ENCODE data around the gene KCNJ15. TPM values are rescaled to one million over a fixed set of nuclear protein-coding genes. Genes with fewer than 3 reads are reported as not detected.

The KCNJ15 gene
- polyA plus RNA-seq, 6 donors from 2014 or later: 0.16 TPM; not detected in 5

DNA sequence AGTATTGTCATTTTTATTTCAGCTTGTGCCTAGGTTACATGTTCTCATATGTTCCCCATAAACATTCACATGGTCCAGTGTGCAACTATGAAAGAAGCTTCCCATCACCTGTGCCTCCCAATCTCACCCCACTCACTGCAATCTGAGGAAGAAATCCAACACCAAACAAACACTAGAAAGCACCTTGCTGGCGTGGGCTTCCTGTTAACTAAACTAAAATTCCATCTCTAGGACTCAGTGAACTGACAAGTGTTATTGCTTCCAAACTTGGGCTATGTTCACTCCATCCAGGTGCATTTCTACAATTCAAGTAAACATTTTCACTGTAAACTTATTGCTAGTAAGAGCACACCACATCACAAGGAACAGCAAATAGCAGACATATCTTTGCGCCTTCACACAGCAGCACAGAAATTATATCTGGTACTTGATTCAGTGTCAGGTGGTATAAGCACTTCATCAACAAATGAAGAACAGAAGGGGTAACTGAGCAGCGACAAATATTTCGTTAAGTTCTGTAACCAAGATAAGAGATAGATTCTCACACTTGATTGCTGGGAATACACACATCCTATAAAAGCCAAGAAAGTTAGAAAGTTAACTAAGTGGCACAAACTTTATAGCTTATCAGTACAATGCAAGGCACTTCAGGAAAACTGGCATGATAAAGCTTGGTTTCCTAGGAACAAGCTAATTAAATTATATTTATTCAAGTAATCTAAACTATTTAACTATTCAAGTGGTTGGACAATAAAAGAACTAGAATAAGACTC, 8.9 kb upstream of the KCNJ15 start:
- H3K9me3 Mint-ChIP-seq: peaks cover 0 to 9% (median 0%) of the 10 kb centered on the region in 7 donors
- no peak overlapping the region for H3K27ac Mint-ChIP-seq
- DNase-seq (no peak), ATAC-seq (ENCODE audit: low read depth in 2 of 2) (no peak)
- no peaks in the 10 kb centered on the region for H3K36me3 Mint-ChIP-seq
- H3K4me1 Mint-ChIP-seq: no peaks in the 10 kb centered on the region
- H3K27me3 Mint-ChIP-seq: peaks cover 0 to 12% (median 6%) of the 10 kb centered on the region in 3 donors
- no peak overlapping the region for H3K4me3 Mint-ChIP-seq

DNA sequence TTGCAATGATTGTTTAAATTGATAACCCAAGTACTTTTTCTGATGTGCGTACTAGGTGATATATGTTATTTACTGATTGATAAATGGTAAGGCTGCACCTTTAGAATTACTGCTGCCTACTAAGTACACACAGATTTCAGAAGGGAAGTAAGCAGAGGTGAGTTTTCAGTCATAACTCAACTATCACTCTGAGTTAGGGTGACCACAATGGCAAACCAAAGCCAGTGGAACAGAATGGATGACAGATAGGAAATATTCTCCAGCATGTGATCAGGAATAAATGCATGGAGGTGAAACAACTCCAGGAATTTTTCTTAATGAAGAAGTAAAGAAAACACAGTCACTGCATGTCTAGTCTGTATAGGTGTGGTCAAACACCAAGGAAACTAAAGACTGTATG, 7.5 kb upstream of the KCNJ15 start:
- H3K27me3 Mint-ChIP-seq: peaks cover 0 to 12% (median 5%) of the 10 kb centered on the region in 3 donors
- no peak overlapping the region for H3K27ac Mint-ChIP-seq
- ATAC-seq (ENCODE audit: low read depth in 2 of 2): no peak
- no peaks in the 10 kb centered on the region for H3K36me3 Mint-ChIP-seq
- peaks cover 0 to 9% (median 0%) of the 10 kb centered on the region in 7 donors for H3K9me3 Mint-ChIP-seq
- H3K4me3 Mint-ChIP-seq: no peak overlapping the region
- H3K4me1 Mint-ChIP-seq: no peaks in the 10 kb centered on the region
- DNase-seq: no peak

DNA sequence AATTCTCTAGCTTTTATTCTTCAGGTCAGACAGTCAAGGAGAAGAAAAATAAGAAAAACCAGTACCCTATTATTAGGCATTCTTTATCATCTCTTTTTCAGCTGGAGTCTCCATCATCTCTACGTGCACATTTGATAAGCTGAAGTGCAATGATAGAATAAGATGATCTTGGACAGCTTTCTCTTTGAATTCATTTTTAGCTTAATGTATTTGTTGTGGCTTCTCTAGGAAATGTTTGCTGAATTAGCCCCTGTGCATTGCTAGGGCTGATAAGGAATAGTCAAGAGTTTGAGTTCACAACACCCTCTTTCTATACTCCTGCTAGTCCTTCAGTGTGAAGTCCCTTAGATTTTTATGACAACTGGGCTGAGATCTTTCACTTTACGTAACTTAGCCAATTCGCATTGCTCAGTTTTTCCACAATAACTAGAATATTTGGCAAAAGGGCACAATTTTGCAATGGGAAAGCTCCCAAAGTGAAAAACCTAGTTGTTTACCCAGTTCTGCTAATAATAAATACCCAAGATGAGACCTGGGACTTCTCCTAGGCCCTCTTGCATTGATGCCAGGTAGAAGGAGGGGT, 7.0 kb upstream of the KCNJ15 start:
- H3K27ac Mint-ChIP-seq: no peak overlapping the region
- DNase-seq: no peak
- H3K27me3 Mint-ChIP-seq: peaks cover 0 to 12% (median 0%) of the 10 kb centered on the region in 3 donors
- H3K4me1 Mint-ChIP-seq: no peaks in the 10 kb centered on the region
- H3K36me3 Mint-ChIP-seq: no peaks in the 10 kb centered on the region
- peaks cover 0 to 9% (median 0%) of the 10 kb centered on the region in 7 donors for H3K9me3 Mint-ChIP-seq
- peak overlapping the region in 1 of 8 donors; percentile 3 for H3K4me3 Mint-ChIP-seq
- ATAC-seq (ENCODE audit: low read depth in 2 of 2): no peak

DNA sequence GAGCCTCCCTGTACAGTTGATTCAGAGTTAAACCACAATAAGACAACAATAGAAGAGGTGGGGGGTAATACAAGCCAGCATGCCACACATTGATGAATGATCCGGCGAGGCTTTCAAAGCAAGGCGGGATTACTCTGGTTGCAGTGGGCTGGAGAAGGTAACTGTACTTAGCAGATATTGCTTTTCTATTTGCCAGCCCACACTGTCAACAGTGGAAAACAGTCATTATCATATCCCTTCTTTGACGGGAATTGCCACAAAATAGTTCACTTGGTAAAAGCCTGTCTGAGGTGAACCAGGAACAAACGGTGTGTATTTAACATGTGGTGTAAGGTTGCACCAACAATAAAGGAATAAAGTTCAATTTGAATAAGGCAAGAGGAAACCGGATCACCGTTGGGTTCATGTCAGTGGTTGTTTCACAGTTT, 5.8 kb upstream of the KCNJ15 start:
- peaks cover 0 to 12% (median 0%) of the 10 kb centered on the region in 3 donors for H3K27me3 Mint-ChIP-seq
- no peak for DNase-seq
- no peaks in the 10 kb centered on the region for H3K36me3 Mint-ChIP-seq
- no peaks in the 10 kb centered on the region for H3K4me1 Mint-ChIP-seq
- no peak for ATAC-seq (ENCODE audit: low read depth in 2 of 2)
- peaks cover 0 to 5% (median 0%) of the 10 kb centered on the region in 7 donors for H3K9me3 Mint-ChIP-seq
- H3K4me3 Mint-ChIP-seq: no peak overlapping the region
- H3K27ac Mint-ChIP-seq: no peak overlapping the region

DNA sequence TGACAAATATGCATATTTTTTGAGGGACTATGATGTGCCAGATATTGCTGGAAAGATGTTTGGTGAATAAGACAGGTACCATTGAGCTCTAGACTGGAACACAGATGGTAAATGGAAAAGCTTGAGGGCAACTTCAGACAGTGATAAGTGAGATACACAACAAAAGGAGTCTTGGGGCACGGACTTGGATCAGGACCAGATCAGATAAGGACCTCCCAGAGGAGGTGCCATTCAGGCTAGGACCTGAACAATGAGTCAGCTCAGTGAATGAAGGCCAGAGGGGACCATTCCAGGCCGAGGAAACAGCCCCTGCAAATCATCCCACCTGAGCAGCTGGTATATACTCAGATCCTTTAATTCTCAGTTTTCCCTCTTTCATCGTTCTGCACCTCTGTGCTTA, 1.8 kb upstream of the KCNJ15 start:
- Mint-ChIP-seq H3K4me3 (no peak overlapping the region), H3K9me3 (no peaks in the 10 kb centered on the region), H3K27me3 (peaks cover 0 to 14% (median 0%) of the 10 kb centered on the region in 3 donors), H3K36me3 (no peaks in the 10 kb centered on the region), H3K27ac (no peak overlapping the region), H3K4me1 (no peaks in the 10 kb centered on the region)
- DNase-seq: no peak
- no peak for ATAC-seq (ENCODE audit: low read depth in 2 of 2)

DNA sequence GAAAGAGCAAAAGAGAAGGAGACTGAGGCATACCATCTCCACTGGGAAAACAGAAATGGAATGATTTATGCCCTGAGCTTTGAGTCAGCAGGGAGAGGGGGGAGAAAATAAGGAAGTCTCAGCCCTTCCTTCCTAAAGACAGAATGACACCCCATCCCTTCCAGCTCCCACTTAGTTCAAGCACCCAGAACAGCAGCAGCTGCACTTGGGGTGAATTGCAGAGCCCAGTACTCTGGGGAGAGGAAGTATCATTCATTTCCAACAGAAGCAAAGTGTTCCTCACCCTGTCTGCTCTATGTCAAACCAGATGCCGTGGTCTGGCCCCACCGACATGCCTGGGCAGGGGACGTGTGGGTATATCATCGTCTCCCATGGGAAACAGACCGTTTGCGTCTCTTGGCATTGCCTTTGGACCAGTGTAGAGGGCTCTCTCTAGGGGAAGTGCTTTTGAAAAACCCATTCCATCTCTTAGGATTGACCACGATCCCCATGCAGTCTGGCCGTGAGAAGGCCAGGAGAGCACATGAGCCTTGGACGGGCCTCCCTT, 1.1 kb upstream of the KCNJ15 start:
- no peak for DNase-seq
- Mint-ChIP-seq H3K36me3 (no peaks in the 10 kb centered on the region), H3K4me1 (no peaks in the 10 kb centered on the region), H3K27me3 (peaks cover 0 to 14% (median 0%) of the 10 kb centered on the region in 3 donors), H3K9me3 (no peaks in the 10 kb centered on the region), H3K27ac (no peak overlapping the region), H3K4me3 (no peak overlapping the region)
- no peak for ATAC-seq (ENCODE audit: low read depth in 2 of 2)

DNA sequence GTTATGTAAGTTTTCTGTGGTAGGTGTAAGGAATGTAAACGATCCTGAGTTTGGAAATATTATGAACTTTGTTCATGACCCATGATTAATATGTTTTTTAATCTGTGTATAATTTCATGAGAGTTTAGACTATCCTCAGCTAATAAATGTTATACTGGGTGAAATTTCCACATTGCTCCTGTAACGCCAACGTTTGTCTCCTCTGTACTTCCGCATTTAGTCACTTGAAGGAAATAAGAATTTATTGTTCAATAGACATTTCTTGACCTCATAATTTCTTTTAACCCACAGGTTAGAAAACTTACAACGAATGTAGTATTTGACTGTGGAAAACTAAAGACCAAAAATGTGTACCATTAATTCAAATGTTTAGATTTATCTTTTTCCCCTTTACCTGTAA, 876 bp downstream of the KCNJ15 start:
- Mint-ChIP-seq H3K4me3 (no peak overlapping the region), H3K27me3 (peaks cover 0 to 8% (median 0%) of the 10 kb centered on the region in 3 donors), H3K4me1 (no peaks in the 10 kb centered on the region), H3K36me3 (no peaks in the 10 kb centered on the region), H3K27ac (no peak overlapping the region), H3K9me3 (no peaks in the 10 kb centered on the region)
- ATAC-seq (ENCODE audit: low read depth in 2 of 2): no peak
- no peak for DNase-seq

DNA sequence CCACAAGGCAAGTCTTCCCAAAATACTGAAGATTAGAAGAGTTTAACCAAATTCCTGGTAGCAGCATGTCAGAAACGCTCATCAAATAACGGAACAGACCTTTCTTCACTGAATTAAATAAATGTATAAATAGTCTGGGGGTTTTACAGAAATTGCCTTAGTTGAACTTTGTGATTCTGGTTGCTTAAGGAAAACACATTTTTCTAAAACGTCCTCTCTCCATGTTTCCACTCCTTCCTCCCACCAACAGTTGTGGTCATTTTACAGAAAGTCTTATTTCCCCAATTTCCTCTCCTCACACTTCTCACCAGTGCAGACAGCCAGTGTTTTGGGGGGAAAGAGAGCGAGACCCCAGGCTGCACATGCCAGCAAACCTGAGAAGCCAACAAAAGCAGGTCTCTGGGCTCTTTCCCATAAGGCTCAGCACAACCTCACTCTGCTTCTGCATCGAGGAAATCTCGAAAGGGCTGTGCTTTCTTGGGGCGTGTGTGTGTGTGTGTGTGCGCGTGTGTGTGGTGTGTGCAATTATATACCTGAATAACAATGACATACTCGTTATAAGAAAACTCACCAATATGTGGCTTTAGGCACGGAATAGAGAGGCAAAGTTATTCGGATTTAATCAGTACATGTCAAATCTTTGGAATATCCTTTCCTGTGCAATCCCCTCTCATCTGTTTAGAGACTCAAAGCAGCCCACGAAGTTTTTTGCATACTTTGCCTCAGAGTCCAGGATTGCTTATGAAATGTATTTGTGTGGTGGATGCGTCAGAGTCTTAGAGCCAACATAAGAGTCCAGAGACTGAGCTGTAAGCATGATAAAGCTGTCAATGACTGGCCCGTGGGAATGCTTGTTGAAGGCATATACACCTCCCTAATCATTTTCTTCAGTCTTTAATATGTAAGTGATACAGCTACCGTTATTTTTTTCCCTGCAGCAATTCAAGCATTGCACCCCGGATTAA, 2.0 kb downstream of the KCNJ15 start:
- Mint-ChIP-seq H3K9me3 (no peaks in the 10 kb centered on the region), H3K36me3 (no peaks in the 10 kb centered on the region), H3K27me3 (peaks cover 0 to 8% (median 0%) of the 10 kb centered on the region in 3 donors), H3K4me1 (no peaks in the 10 kb centered on the region), H3K4me3 (no peak overlapping the region), H3K27ac (no peak overlapping the region)
- DNase-seq: no peak
- no peak for ATAC-seq (ENCODE audit: low read depth in 2 of 2)

DNA sequence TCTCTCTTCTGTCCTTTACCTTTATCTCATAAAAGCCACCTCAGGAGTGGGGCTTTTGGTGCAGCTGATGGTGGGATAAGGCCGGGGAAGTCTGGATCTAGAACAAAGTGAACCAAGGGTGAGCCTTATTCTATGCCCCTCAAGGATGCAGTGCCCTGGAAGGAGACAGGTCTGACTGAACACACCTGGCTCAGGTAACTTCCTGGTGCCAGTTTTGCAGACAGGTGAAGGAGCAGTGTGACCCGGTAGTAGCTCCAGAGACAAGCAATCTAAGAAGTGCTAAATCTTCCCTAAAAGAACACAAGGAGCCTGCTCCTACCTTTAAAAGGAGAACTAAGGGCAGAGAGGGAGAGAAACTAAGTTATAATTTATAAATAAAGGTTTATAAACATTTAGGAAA, 2.9 kb downstream of the KCNJ15 start:
- no peak for DNase-seq

DNA sequence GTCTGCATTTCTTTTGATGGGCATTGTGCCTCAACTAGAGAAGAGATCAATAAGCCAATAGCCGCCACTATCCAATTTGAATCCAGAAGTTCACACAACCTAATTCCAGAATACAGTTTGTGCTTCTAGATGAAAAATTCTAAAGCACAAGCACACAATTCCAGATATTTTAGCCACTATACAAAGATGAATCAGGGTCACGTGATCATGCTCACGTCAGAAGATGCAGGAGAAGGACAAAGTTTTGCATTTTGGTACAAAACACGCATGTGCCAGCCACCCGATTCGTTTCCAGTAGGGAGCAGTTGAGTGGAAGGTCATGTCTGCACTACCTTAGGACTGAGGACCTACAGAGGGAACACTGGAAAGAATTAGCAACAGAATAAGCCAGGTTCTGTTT, 3.6 kb downstream of the KCNJ15 start:
- Mint-ChIP-seq H3K4me3 (no peak overlapping the region), H3K9me3 (no peaks in the 10 kb centered on the region)

More for the DNA sequence above, 2.9 kb downstream of the KCNJ15 start:
- Mint-ChIP-seq H3K27me3 (peaks cover 0 to 10% (median 0%) of the 10 kb centered on the region in 3 donors), H3K27ac (no peak overlapping the region), H3K36me3 (no peaks in the 10 kb centered on the region), H3K4me1 (no peaks in the 10 kb centered on the region), H3K4me3 (no peak overlapping the region), H3K9me3 (no peaks in the 10 kb centered on the region)
- no peak for ATAC-seq (ENCODE audit: low read depth in 2 of 2)

DNA sequence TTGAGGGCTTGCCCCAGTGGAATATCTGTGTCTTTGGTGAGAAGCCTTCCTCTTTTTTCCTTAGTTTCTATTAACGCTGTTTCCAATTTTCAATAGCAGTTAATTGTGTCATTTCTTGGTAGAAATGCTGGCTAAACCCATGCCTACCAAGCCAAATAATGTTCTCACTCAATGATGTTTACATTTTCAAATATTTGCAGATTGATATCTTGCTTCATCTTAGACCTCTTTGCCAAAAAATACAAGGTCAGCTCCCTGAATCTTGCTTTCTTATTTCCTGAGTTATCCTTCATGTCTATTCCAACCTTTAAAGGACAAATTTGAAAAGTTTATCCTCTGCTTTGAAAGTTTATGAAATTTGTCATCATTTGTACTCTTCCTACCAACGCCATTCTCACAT, 5.1 kb downstream of the KCNJ15 start:
- peaks cover 0 to 12% (median 0%) of the 10 kb centered on the region in 3 donors for H3K27me3 Mint-ChIP-seq
- no peaks in the 10 kb centered on the region for H3K4me1 Mint-ChIP-seq
- ATAC-seq (ENCODE audit: low read depth in 2 of 2) (no peak), DNase-seq (no peak)
- peaks cover 0 to 1% (median 0%) of the 10 kb centered on the region in 7 donors for H3K9me3 Mint-ChIP-seq
- no peak overlapping the region for H3K4me3 Mint-ChIP-seq
- H3K27ac Mint-ChIP-seq: no peak overlapping the region
- no peaks in the 10 kb centered on the region for H3K36me3 Mint-ChIP-seq

More for the DNA sequence above, 3.6 kb downstream of the KCNJ15 start:
- Mint-ChIP-seq H3K4me1 (no peaks in the 10 kb centered on the region), H3K36me3 (no peaks in the 10 kb centered on the region), H3K27me3 (peaks cover 0 to 12% (median 0%) of the 10 kb centered on the region in 3 donors), H3K27ac (no peak overlapping the region)
- DNase-seq (no peak), ATAC-seq (ENCODE audit: low read depth in 2 of 2) (no peak)

DNA sequence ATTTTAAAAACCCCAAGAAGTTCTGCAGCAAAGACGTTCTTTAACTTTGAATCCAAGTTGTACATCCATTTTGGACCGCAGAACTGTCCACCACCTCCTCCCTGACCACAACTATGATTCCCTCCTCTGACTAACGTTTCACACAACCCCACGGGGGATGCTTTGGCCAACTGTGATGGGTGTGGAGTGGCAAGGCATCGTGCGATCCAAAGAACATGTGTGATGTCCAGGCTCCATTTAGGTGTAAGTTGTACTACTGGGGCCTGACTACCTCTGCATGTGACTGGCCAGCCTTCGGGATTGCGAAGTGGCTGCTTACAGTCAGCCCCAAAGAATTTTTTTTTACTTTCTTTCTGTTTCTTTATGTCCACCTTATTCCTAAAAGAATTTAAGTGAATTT, 6.7 kb downstream of the KCNJ15 start:
- Mint-ChIP-seq H3K9me3 (peaks cover 0 to 1% (median 0%) of the 10 kb centered on the region in 7 donors), H3K27me3 (peaks cover 0 to 8% (median 0%) of the 10 kb centered on the region in 3 donors), H3K27ac (no peak overlapping the region), H3K4me3 (no peak overlapping the region), H3K36me3 (no peaks in the 10 kb centered on the region), H3K4me1 (no peaks in the 10 kb centered on the region)
- DNase-seq (no peak), ATAC-seq (ENCODE audit: low read depth in 2 of 2) (no peak)

DNA sequence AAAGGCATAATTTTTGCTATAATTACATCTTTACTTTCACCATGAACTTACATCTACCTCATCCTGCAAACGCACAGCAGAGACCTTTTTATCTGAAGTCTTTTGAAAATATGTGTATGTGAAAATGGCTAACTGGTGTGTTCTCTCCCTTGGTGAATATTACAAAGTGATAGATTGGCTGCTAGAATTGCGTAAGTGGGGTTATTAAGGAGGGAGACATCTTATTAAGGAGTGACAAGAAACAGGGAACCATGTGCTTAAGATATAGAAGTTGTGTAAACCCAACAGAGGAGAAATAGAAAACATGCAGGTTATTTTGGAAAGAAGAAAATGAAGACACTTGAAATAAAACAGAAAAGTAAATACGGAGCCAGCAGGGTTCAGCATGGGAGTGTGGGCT, 7.8 kb downstream of the KCNJ15 start:
- no peak overlapping the region for H3K27ac Mint-ChIP-seq
- peaks cover 0 to 1% (median 0%) of the 10 kb centered on the region in 7 donors for H3K9me3 Mint-ChIP-seq
- no peaks in the 10 kb centered on the region for H3K4me1 Mint-ChIP-seq
- DNase-seq: no peak
- no peak for ATAC-seq (ENCODE audit: low read depth in 2 of 2)
- H3K4me3 Mint-ChIP-seq: no peak overlapping the region
- H3K36me3 Mint-ChIP-seq: no peaks in the 10 kb centered on the region
- peaks cover 0 to 8% (median 0%) of the 10 kb centered on the region in 3 donors for H3K27me3 Mint-ChIP-seq
